DOHH2 (cell line): ENCODE data around the gene KIAA1614.

ENCODE experiments used
- H3F3A ChIP-seq: fragments of 200-600 bp; sonication (generic), shearing (Covaris generic); 2 replicates; pipeline ENCODE4 v1.6.0; 2016; ENCODE audit warnings: antibody characterized with exemption, mild to moderate bottlenecking; ENCODE audit not compliant: control insufficient read depth, insufficient read depth
- H3K27ac ChIP-seq: fragments of 200-600 bp; sonication (generic); 2 replicates; pipeline ENCODE4 v1.5.1; 2014; ENCODE audit warnings: low read depth, mild to moderate bottlenecking, low read length, moderate library complexity
- H3K27me3 ChIP-seq: fragments of 200-600 bp; sonication (generic); 2 replicates; pipeline ENCODE4 v1.6.1; 2014; ENCODE audit warnings: mild to moderate bottlenecking, low read length, mixed read lengths; ENCODE audit not compliant: control insufficient read depth
- H3K36me3 ChIP-seq: fragments of 200-600 bp; sonication (generic); 2 replicates; pipeline ENCODE4 v1.6.1; 2014; ENCODE audit warnings: mild to moderate bottlenecking, low read length, moderate library complexity, mixed read lengths; ENCODE audit not compliant: control insufficient read depth
- H3K4me1 ChIP-seq: fragments of 200-600 bp; sonication (generic); 2 replicates; pipeline ENCODE4 v1.6.1; 2014; ENCODE audit warnings: mild to moderate bottlenecking, low read length, mixed read lengths; ENCODE audit not compliant: control insufficient read depth
- H3K4me2 ChIP-seq: fragments of 200-600 bp; sonication (generic); 2 replicates; pipeline ENCODE4 v1.6.0; 2014; ENCODE audit warnings: mild to moderate bottlenecking, low read length, moderate library complexity
- H3K4me3 ChIP-seq: fragments of 200-600 bp; sonication (generic); 2 replicates; pipeline ENCODE4 v1.5.1; 2014; ENCODE audit warnings: mild to moderate bottlenecking, low read length, mixed read lengths
- H3K79me2 ChIP-seq: fragments of 200-600 bp; sonication (generic); 2 replicates; pipeline ENCODE4 v1.6.1; 2014; ENCODE audit warnings: mild to moderate bottlenecking, low read length, mixed read lengths; ENCODE audit not compliant: control insufficient read depth
- H3K9me2 ChIP-seq: fragments of 200-600 bp; sonication (generic); replicated peaks from 2 replicates; pipeline ENCODE4 v1.6.1; 2014; ENCODE audit warnings: mild to moderate bottlenecking, low read length, mixed read lengths; ENCODE audit not compliant: control insufficient read depth
- H3K9me3 ChIP-seq: fragments of 200-600 bp; sonication (generic); 2 replicates; pipeline ENCODE4 v1.6.1; 2014; ENCODE audit warnings: antibody characterized with exemption, low read length, mixed read lengths; ENCODE audit not compliant: control insufficient read depth, insufficient read depth
- H4K20me1 ChIP-seq: fragments of 200-600 bp; sonication (generic); 2 replicates; pipeline ENCODE4 v1.6.0; 2014; ENCODE audit warnings: low read depth, mild to moderate bottlenecking, antibody characterized with exemption, low read length, moderate library complexity; ENCODE audit not compliant: control insufficient read depth, insufficient read depth
- CTCF ChIP-seq: fragments of 200-600 bp; sonication (generic); IDR thresholded peaks from one replicate; pipeline ENCODE4 v1.5.1; 2014; ENCODE audit warnings: antibody characterized with exemption, mild to moderate bottlenecking, low read depth, low read length; ENCODE audit not compliant: poor library complexity, severe bottlenecking
- EZH2phosphoT487 ChIP-seq: fragments of 200-600 bp; sonication (generic); IDR thresholded peaks from 2 replicates; pipeline ENCODE4 v1.6.1; 2017; ENCODE audit warnings: borderline replicate concordance, mild to moderate bottlenecking, antibody characterized with exemption, low read length, moderate library complexity, mixed read lengths

The KIAA1614 gene

GRCh38 chr1:180975551-180975950 is 62.9 kb downstream of the KIAA1614 start:
- no peaks in the 10 kb centered on the region for H3F3A ChIP-seq
- no peaks in the 10 kb centered on the region for H3K9me2 ChIP-seq
- peaks cover 44% of the 10 kb centered on the region for H3K36me3 ChIP-seq
- H3K79me2 ChIP-seq = no peaks in the 10 kb centered on the region
- no peaks in the 10 kb centered on the region for H4K20me1 ChIP-seq
- no peaks in the 10 kb centered on the region for H3K9me3 ChIP-seq
- H3K4me1 ChIP-seq = no peaks in the 10 kb centered on the region
- no peak overlapping the region for H3K4me3 ChIP-seq
- no peak overlapping the region for H3K4me2 ChIP-seq
- H3K27me3 ChIP-seq = no peaks in the 10 kb centered on the region
- TF ChIP-seq CTCF = no peak
- TF ChIP-seq EZH2phosphoT487 = no peak
- no peak overlapping the region for H3K27ac ChIP-seq

DNA sequence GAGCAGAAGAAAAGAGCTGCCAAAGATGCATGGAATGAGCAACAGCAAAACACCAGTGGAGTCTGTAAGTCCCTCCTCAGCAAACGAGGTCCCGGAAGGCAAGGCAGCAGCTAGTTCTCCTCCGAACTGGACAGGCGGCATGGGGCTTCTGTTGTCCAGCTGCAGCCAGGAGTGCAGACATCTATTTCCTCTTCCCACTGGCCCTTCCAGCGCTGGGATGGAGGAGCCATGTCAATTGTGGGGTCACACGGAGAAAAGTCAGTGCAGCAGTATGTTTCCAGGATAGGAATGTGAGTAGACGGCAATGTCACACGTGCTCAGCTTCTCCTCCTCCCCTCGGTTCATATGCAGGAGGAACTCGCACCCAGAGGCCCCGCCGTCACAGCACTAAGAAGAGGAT is 63.5 kb downstream of the KIAA1614 start:
- H3K4me1 ChIP-seq = no peaks in the 10 kb centered on the region
- no peaks in the 10 kb centered on the region for H3K79me2 ChIP-seq
- H3K9me2 ChIP-seq = no peaks in the 10 kb centered on the region
- H3K27ac ChIP-seq = no peak overlapping the region
- H3F3A ChIP-seq = no peaks in the 10 kb centered on the region
- no peaks in the 10 kb centered on the region for H3K9me3 ChIP-seq
- H3K36me3 ChIP-seq = peaks cover 46% of the 10 kb centered on the region
- H3K27me3 ChIP-seq = no peaks in the 10 kb centered on the region
- TF ChIP-seq EZH2phosphoT487 = no peak
- TF ChIP-seq CTCF = no peak
- H4K20me1 ChIP-seq = no peaks in the 10 kb centered on the region
- H3K4me2 ChIP-seq = no peak overlapping the region
- no peak overlapping the region for H3K4me3 ChIP-seq

- no peak overlapping the region for H3K4me2 ChIP-seq
- TF ChIP-seq CTCF (no peak), EZH2phosphoT487 (no peak)
- H3K79me2 ChIP-seq = no peaks in the 10 kb centered on the region
- no peaks in the 10 kb centered on the region; the same call in 1 of the 2 replicates for H3K4me1 ChIP-seq
- no peaks in the 10 kb centered on the region for H3K9me2 ChIP-seq
- H3K27me3 ChIP-seq = no peaks in the 10 kb centered on the region
- peaks cover 52% of the 10 kb centered on the region for H3K36me3 ChIP-seq
- no peaks in the 10 kb centered on the region for H4K20me1 ChIP-seq
- H3F3A ChIP-seq = no peaks in the 10 kb centered on the region
- H3K27ac ChIP-seq = no peak overlapping the region
- no peaks in the 10 kb centered on the region for H3K9me3 ChIP-seq
- no peak overlapping the region for H3K4me3 ChIP-seq
These were observed 64.1 kb downstream of the KIAA1614 start for GRCh38 chr1:180976732-180977357.
